CD4-positive, alpha-beta T cell (primary cell): ENCODE data around the gene PPIE. TPM values are rescaled to one million over a fixed set of nuclear protein-coding genes. Genes with fewer than 3 reads are reported as not detected.

Source experiments
- ATAC-seq: fragments of 200-7000 bp; cut with Tn5 transposase; one replicate; pipeline ENCODE4 v1.10.0; 2022; ENCODE audit warnings: mild to moderate bottlenecking; ENCODE audit not compliant: poor library complexity
- CTCF ChIA-PET: fragments of 350-600 bp; sonication (Branson Sonifier 250); formaldehyde crosslinking; loops from one replicate; lab custom pipeline; 2021; ENCODE audit warnings: antibody characterized with exemption, inconsistent platforms; lab: Charles Lee
- POLR2A ChIA-PET: fragments of 350-600 bp; sonication (Branson Sonifier 250); formaldehyde crosslinking; loops from one replicate; lab custom pipeline; 2021; ENCODE audit warnings: antibody characterized with exemption, inconsistent platforms; lab: Charles Lee
- DNase-seq, 14 experiments: peaks; one replicate each; pipeline ENCODE4 v3.0.0-alpha.2; 2013 to 2020; ENCODE audit warnings: mixed read lengths in 2 of 14
- H3K27ac ChIP-seq, 2 donors: one replicate each; pipeline versions ENCODE4 v1.5.1 to v1.7.0; 2013; ENCODE audit warnings: low read length in 2 of 2, low read depth in 1 of 2, mild to moderate bottlenecking in 1 of 2
- H3K27me3 ChIP-seq, 2 experiments: 1 replicate in 1 of 2; 2 replicates in 1 of 2; pipeline versions ENCODE4 v1.6.1 to v1.7.0; 2013; ENCODE audit warnings: low read length in 2 of 2, control low read depth in 1 of 2, mild to moderate bottlenecking in 1 of 2, moderate library complexity in 1 of 2; ENCODE audit not compliant: insufficient read depth in 2 of 2, control insufficient read depth in 1 of 2
- H3K36me3 ChIP-seq: one replicate; pipeline ENCODE4 v1.6.1; 2013; ENCODE audit warnings: low read length, control low read depth; ENCODE audit not compliant: insufficient read depth
- H3K4me1 ChIP-seq: one replicate; pipeline ENCODE4 v1.6.1; 2013; ENCODE audit warnings: low read length, control low read depth; ENCODE audit not compliant: insufficient read depth
- H3K4me3 ChIP-seq: one replicate; pipeline ENCODE4 v1.5.1; 2013; ENCODE audit warnings: mild to moderate bottlenecking, low read length, moderate library complexity
- H3K9me3 ChIP-seq, 2 experiments: 1 replicate in 1 of 2; 2 replicates in 1 of 2; pipeline versions ENCODE4 v1.6.1 to v1.7.0; 2013; ENCODE audit warnings: low read length in 2 of 2, mild to moderate bottlenecking in 2 of 2, control low read depth in 1 of 2, moderate library complexity in 1 of 2; ENCODE audit not compliant: control insufficient read depth in 1 of 2, insufficient read depth in 1 of 2
- H3K27ac Mint-ChIP-seq: one replicate; pipeline ENCODE4 v1.8.0; 2020; ENCODE audit warnings: mixed read lengths
- H3K27me3 Mint-ChIP-seq: one replicate; pipeline ENCODE4 v1.8.0; 2021; ENCODE audit warnings: mixed read lengths
- H3K36me3 Mint-ChIP-seq: one replicate; pipeline ENCODE4 v1.8.0; 2021; ENCODE audit warnings: low read depth, mixed read lengths
- H3K4me1 Mint-ChIP-seq: one replicate; pipeline ENCODE4 v1.8.0; 2021; ENCODE audit warnings: low read depth, mixed read lengths
- H3K4me3 Mint-ChIP-seq: one replicate; pipeline ENCODE4 v1.8.0; 2020; ENCODE audit warnings: mild to moderate bottlenecking, mixed read lengths
- H3K9me3 Mint-ChIP-seq: one replicate; pipeline ENCODE4 v1.8.0; 2020; ENCODE audit warnings: mixed read lengths
- intact Hi-C, 2 experiments: fragments of 100-400 bp; cut with DNase I in 1 of 2; cut with micrococcal nuclease in 1 of 2; formaldehyde crosslinking; loops; one replicate each; pipeline versions ENCODE4 v1.15.1 to v1.9.0; 2023 to 2025; cut with DNase I, micrococcal nuclease
- total RNA-seq, 174 experiments: library from RNA in 2 of 174; stranded (reverse) in 2 of 174; gene quantifications; one replicate each; pipeline ENCODE4 v1.2.3 and lab custom pipeline; 2021 to 2026
- TF ChIP-seq, protein P1 (sequence below): fragments of 200-600 bp; IDR thresholded peaks from one replicate; pipeline ENCODE4 v1.8.0; 2022; ENCODE audit warnings: antibody characterized with exemption, mild to moderate bottlenecking

PPIE gene
- total RNA-seq, 2 experiments from 2014 or later, result 45.0 to 46.7 TPM

DNA sequence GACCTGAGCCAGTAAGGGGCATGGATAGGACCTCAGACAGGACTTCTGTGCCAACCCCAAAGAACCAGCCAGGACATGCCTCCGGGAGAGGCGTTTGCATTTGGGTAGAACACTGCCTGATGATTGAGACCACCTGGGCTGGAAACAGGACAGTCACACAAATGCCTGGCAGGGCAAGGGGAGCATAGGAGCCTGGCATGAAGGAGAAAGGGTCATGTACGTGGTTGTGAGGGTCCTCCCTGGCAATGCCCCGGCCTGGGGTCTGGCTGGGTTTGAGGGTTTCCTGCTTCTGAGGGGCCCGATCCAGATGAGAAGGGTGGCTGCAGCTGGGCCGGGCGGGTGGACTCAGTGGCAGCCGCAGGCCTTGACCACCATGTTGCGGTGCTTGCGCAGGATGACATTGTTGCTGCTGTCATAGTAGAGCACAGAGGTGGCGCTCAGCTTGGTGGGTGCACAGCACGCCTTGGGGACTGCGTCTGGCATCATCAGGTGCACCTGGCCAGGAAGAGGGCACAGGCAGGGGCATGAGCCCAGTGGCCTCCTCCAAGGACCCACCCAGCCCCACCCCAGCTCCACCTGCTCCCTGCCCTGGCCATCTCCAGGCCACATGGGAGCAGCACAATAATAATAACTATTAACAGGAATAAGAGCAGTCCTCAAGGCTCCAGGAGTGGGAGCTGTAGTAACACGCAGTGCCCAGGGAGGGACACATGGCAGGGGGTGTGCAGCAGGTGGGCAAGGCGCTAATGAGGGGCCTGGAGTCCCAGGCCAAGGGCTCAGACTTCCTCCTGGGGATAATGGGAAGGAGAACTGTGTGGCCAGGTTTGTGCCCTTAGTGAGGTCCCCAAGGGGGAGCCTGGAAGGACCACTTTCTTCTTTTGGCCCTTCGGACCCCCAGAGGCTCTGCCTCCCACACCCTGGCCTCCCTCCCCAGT is 21.7 kb downstream of the PPIE start:
- TF ChIP-seq, protein P1, sequence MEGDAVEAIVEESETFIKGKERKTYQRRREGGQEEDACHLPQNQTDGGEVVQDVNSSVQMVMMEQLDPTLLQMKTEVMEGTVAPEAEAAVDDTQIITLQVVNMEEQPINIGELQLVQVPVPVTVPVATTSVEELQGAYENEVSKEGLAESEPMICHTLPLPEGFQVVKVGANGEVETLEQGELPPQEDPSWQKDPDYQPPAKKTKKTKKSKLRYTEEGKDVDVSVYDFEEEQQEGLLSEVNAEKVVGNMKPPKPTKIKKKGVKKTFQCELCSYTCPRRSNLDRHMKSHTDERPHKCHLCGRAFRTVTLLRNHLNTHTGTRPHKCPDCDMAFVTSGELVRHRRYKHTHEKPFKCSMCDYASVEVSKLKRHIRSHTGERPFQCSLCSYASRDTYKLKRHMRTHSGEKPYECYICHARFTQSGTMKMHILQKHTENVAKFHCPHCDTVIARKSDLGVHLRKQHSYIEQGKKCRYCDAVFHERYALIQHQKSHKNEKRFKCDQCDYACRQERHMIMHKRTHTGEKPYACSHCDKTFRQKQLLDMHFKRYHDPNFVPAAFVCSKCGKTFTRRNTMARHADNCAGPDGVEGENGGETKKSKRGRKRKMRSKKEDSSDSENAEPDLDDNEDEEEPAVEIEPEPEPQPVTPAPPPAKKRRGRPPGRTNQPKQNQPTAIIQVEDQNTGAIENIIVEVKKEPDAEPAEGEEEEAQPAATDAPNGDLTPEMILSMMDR, result no peak
- ChIA-PET POLR2A (no interaction called here), CTCF (no interaction called here)
- Histone ChIP-seq H3K36me3 (peaks cover 38% of the 10 kb centered on the region), H3K4me3 (no peak overlapping the region), H3K9me3 (no peaks in the 10 kb centered on the region), H3K27ac (no peak overlapping the region), H3K4me1 (no peaks in the 10 kb centered on the region), H3K27me3 (no peaks in the 10 kb centered on the region)
- Mint-ChIP-seq H3K4me1 (no peaks in the 10 kb centered on the region), H3K27ac (no peak overlapping the region), H3K4me3 (no peak overlapping the region), H3K27me3 (no peaks in the 10 kb centered on the region), H3K9me3 (no peaks in the 10 kb centered on the region), H3K36me3 (peaks cover 54% of the 10 kb centered on the region)
- no peak for DNase-seq
- ATAC-seq, result no peak
- intact Hi-C loops, result no loop called here

DNA sequence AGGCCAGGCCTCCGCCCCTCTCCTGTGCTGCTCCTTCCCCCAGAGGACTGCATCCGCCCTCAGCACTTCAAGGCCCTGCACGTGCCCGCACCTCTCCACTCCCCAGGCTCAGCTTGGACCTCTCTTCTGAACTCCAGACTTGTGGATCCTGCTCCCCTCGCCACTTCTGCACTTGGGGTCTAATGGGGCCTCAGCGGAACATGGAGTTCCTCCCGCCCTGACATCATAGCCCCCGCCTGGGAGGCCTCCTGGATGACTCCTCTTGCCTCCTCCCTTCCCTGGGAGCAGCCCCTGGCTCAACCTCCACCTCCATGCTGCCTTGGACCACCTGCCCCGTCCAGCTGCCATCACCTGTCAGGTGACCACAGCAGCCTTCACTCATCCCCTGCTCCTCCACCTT is 22.3 kb downstream of the PPIE start:
- Histone ChIP-seq H3K4me3 (no peak overlapping the region), H3K27ac (no peak overlapping the region), H3K36me3 (peaks cover 31% of the 10 kb centered on the region), H3K4me1 (no peaks in the 10 kb centered on the region), H3K9me3 (no peaks in the 10 kb centered on the region), H3K27me3 (no peaks in the 10 kb centered on the region)
- Mint-ChIP-seq H3K9me3 (no peaks in the 10 kb centered on the region), H3K4me3 (no peak overlapping the region), H3K27me3 (no peaks in the 10 kb centered on the region), H3K4me1 (no peaks in the 10 kb centered on the region), H3K36me3 (peaks cover 47% of the 10 kb centered on the region), H3K27ac (no peak overlapping the region)
- ATAC-seq (no peak), DNase-seq (no peak)
- intact Hi-C loops, result no loop called here
- ChIA-PET POLR2A (no interaction called here), CTCF (no interaction called here)
- TF ChIP-seq, protein P1, result no peak

GRCh38 chr1:39761557-39762260 is 23.0 kb downstream of the PPIE start:
- intact Hi-C loops, result no loop called here
- Mint-ChIP-seq H3K9me3 (no peaks in the 10 kb centered on the region), H3K4me3 (no peak overlapping the region), H3K36me3 (peaks cover 40% of the 10 kb centered on the region), H3K27ac (no peak overlapping the region), H3K27me3 (no peaks in the 10 kb centered on the region), H3K4me1 (no peaks in the 10 kb centered on the region)
- ATAC-seq (no peak), DNase-seq (no peak)
- no peaks in the 10 kb centered on the region for H3K27me3 ChIP-seq
- H3K36me3 ChIP-seq, result peaks cover 24% of the 10 kb centered on the region
- H3K4me1 ChIP-seq, result no peaks in the 10 kb centered on the region
- H3K9me3 ChIP-seq, result no peaks in the 10 kb centered on the region
- ChIA-PET POLR2A (no interaction called here), CTCF (no interaction called here)
- TF ChIP-seq, protein P1, result no peak
- no peak overlapping the region for H3K4me3 ChIP-seq
- H3K27ac ChIP-seq, result no peak overlapping the region
